LHCN-M2 (cell line): ENCODE measurements around the gene CALY. TPM values are rescaled to one million over a fixed set of nuclear protein-coding genes. Genes with fewer than 3 reads are reported as not detected.

Experiments used
- DNase-seq: peaks from one replicate; pipeline ENCODE4 v3.0.0-alpha.2; 2012; ENCODE audit warnings: low read depth
- total RNA-seq: library from RNA; depleted of rRNA; stranded (reverse); fragments of >200 nt; gene quantifications from 2 replicates; pipeline ENCODE4 v1.2.3, GENCODE V29; 2014

Gene CALY
- total RNA-seq, 1 experiment from 2014 or later, result not detected

- DNase-seq, result no peak
Observed at GRCh38 chr10:133366751-133367150, 30.1 kb upstream of the CALY start.

GRCh38 chr10:133366130-133366478, 29.4 kb upstream of the CALY start:
- DNase-seq, result no peak

DNA sequence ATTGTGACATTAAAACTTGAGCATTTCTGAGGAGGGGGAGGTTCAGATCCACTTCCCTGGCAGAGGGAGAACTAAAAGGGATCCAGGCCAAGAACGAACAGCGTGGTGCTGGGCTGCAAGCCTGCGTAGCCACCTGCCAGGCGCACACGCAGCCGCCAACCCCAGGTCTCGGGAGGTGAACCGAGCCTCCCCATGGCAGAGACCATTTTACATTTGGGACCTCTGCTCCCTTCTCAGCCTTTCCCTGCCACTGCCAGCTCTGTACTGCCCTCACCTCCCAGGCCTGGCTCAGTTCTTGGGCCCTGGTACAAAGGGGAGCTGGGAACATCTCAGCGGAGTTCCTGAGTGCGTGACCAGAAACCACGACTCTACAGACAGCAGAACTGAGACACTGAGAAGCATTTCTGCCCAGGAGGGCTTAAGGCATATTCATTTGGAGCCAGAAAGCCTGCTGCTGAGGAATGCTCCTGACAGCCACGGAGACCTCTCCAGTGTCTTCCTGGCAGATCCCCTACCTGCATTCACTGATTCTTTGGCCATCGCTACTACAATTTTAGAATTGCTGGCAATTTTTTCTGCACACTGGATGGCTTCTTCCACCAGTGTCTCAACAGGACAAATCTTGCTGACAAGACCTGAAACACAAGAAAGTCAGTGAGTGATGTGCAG, 28.9 kb upstream of the CALY start:
- DNase-seq, result no peak

DNA sequence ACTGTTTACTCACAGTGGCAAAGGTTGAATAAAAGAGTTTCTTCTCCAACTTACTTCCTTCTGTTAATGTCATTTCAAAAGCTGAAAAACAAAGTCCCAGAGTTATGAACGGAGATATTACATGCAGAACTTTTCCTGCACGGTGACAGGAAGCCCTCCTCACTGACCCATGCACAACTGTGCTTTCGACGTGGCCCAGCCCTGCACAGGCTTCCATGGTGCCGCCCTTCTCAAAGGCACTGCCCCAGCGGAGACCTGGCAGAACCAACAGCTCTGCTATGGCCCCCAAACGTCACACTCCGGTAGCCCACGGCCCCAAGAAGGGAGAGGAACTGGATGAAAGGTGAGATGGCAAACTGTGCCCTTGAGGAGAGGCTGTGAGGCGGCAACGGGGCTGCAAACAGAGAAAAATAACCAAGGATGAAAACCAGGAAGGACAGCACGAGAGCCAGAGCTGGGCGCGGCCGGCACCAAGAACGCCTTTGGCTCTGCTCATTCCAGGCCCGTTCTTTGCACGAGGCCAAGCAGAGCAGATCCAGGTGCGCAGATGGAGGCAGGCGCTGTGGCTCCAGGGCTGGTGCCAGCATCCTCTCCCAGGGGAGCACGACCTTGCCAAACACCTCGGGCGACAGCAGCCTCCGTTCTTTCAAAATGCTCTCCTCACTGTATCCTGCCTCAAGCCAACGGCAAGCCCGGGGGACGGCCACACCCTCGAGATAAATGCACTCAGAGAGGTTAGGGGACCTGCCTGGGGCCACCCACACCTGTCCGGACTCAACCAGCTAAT, 28.1 kb upstream of the CALY start:
- no peak for DNase-seq

- no peak for DNase-seq
Observed at GRCh38 chr10:133362846-133363245, 26.1 kb upstream of the CALY start.

- DNase-seq, result no peak
Observed at GRCh38 chr10:133361773-133362441, 25.2 kb upstream of the CALY start.

- no peak for DNase-seq
Observed at GRCh38 chr10:133361227-133361626, 24.5 kb upstream of the CALY start.

DNA sequence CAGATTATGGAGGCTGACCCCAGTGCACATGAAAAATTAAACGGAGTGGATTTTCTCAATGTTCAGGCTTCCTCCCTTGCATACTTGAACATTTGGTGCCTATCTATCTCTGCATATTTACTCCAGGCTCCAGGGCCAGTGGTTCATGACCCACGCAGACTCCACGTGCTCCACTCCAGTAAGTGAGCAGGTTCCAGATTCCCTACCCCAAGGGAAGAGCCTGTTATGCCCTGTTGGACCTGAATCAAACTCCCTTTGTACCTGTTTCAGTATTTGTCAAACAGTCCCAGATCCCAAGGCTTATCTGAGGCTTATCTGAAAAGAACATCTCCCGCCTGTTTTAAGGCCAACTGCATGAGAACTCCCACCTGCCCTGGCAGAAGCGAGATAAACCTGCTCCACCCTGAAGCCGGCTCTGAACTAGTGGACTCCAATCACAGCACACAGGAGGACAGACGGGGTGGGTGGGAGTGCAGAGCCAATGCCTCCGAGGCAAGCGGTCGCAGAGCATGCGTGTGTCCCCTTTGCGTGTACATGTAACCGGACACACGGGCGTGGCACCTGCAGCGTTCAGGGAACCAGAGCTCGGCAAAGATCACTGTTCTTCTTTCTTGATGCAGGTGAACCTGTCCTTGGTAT, 23.4 kb upstream of the CALY start:
- DNase-seq, result no peak

- DNase-seq, result no peak
Observed at GRCh38 chr10:133359554-133359971, 22.9 kb upstream of the CALY start.

DNA sequence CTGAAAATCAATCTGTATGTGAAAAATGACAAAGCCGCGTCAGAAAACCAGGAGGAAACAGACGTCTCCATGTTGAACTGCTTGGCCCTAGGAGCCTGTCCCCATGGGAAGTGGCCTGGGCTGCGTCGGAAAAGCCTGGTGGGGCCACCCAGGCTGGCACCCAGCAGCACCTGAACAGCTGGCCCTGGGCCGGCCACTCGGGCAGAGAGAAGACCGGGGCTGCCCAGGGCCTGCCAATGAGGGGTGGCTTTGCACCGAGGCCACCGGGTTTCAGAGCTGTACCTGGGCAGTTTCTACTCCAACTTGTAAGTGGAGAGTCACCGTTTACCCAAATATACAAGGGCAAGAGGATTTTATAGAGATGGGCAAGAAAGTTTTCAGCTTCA, 22.2 kb upstream of the CALY start:
- DNase-seq, result no peak

GRCh38 chr10:133358162-133358924, 21.6 kb upstream of the CALY start:
- no peak for DNase-seq

DNA sequence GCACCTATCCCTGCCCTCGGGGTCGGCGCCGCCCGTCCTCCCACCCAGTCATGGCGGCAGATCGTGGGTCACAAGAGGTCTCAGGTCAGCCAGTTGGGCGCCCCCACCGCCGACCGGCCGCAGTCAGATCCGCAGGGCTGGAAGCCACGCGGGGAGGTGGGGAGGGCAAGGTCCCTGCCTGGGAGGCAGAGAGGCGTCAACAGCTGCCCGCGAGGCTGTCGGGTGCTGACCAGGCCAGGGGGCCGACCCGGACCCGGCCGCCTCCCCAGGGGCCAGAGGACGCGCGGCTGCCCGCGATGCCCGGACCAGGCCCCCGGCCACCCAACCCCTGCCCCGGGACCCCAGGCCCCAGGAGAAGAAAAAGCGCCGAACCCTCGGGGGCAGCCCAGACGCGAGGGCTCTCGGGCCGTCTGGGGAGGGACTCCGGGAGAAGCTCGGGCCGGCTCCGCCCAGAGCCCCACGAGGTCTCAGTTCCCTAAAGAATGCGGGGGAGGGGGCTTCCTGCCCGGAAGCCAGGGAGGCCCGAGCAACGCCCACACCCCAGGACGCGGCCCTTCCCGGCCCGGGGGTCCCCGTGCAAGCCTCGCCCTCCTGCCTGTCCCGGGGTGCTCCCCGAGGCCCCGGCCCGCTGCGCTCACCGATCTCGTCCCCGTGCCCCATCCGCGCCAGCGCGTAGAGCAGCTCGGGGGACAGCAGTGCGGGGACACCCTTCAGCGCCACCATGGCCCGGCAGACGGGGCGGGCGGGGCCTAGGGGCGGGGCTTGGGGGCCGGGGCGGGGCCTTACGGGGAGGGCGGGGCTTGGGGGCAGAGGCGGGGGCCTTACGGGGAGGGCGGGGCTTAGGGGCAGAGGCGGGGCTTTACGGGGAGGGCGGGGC, 20.8 kb upstream of the CALY start, which contains the start of gene FUOM:
FUOM (minus strand) TSS at position 735 of the 877 bp plus-strand sequence; CDS start at position 723, 12 bp downstream.
- DNase-seq, result peak; percentile 26

DNA sequence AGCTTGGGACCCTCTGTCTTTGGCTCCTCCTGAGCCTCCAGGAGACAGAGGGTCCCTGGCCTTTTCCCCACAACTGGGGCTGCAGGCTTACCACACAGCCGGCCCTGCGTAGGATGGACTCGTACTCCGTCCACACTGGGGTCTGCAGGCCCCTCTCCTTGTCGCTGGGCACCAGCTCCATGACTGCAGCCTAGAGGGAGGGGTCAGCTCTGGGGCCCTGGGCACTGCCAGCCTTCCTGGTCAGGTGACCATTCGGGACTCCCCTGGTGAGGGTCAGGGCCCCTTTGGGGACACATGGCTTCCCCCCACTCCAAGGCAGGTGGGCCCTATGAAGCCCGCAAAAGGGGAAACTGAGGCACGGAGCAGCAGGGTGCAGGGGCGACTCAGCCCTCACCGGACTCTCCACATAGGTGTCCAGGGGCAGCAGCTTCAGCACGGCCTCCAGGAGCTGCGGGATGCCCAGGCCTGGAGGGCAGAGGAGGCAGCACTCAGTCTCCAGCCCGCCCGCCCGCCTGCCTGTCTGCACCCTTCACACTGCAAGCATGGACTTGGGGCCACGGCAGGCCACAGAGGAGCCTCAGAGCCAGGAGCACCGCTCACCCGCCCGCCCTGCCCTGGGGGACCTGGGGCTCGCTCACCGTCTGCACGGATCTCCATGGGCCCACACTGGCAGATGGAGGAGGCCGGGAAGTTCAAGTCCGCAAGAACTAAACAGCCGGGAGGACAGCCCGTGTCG, 20.0 kb upstream of the CALY start:
- no peak for DNase-seq

DNA sequence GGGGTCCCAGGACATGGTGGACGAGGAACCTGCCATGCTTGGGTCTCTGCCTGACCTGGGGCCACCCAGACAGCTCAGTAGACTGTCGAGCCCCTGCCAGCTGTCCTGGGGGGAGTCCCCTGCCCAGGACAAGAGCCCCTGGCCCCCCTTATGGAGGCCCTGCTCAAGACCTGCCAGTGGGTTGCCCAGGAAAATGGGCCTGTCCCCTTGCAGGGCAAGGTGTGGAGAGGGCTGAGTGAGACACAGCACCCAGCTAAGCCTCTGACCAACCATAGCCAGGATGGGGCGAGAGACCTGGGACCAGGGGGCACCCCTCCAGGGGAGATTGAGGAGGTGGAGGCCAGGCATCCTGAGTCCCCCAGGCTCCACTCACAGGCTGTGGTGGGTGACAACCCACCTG, 19.3 kb upstream of the CALY start:
- no peak for DNase-seq

- DNase-seq, result no peak
Observed at GRCh38 chr10:133355266-133355665, 18.6 kb upstream of the CALY start.

- no peak for DNase-seq
Observed at GRCh38 chr10:133354672-133355240, 18.1 kb upstream of the CALY start.

- no peak for DNase-seq
Observed at GRCh38 chr10:133353988-133354605, 17.4 kb upstream of the CALY start.

DNA sequence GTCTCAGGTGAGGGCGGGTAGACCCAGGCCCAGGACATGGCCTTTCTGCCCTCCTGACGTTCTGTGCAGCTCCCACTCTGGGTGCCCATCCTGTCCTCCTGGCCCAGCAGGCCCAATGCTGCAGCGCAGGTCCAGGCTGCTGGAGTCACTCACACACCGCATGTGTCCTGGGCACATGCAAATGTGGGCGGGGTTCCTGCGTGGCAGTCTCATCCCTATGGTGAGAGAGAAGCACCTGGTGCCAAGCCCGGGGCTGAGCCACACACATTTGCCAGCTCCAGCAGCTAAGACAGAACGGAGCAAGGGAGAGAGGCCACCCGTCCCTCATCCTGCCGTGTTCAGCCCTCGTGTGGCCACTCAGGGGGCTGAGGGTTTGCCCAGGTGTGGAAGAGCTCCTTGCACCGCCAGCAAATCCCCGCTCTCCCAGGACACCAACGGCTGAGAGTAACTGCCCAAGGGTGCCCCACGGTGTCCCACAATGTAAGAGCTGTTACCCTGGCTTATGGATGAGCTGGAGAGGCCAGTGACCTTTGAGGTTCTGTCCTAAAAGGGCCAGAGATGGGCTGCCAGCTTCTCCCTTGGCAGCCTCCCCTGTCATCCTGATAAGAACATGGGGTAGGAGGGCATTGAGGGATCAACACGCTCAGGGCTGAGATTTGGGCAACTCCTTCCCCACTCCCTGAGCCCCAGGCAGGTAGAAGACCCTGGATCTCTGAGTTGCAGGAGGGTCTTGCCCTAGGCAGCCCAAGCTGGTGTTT, 16.7 kb upstream of the CALY start:
- no peak for DNase-seq
